Left lung (tissue), 10 donors: ENCODE measurements around the gene SMAD6. TPM values are rescaled to one million over a fixed set of nuclear protein-coding genes. Genes with fewer than 3 reads are reported as not detected.

ENCODE experiments used
- ATAC-seq: fragments of 200-7000 bp; cut with Tn5 transposase; one replicate; pipeline ENCODE4 v1.9.1; 2020; ENCODE audit warnings: moderate library complexity
- DNase-seq, 4 donors: peaks; one replicate each; pipeline ENCODE4 v3.0.0-alpha.2; 2013 to 2020
- H3K27ac ChIP-seq, 2 donors: fragments of 200-600 bp; sonication (generic) in 1 of 2; one replicate each; pipeline versions ENCODE4 v1.5.0 to v1.8.0; 2020 to 2021
- H3K27me3 ChIP-seq, 2 donors: fragments of 200-600 bp; sonication (generic) in 1 of 2; one replicate each; pipeline versions ENCODE4 v1.5.0 to v1.8.0; 2020 to 2021
- H3K36me3 ChIP-seq, 2 donors: fragments of 200-600 bp; sonication (generic) in 1 of 2; one replicate each; pipeline versions ENCODE4 v1.5.0 to v1.8.0; 2020 to 2021
- H3K4me1 ChIP-seq, 2 donors: fragments of 200-600 bp; one replicate each; pipeline ENCODE4 v1.8.0; 2021
- H3K4me3 ChIP-seq, 2 donors: fragments of 200-600 bp; sonication (generic) in 1 of 2; one replicate each; pipeline versions ENCODE4 v1.5.0 to v1.8.0; 2020 to 2021; ENCODE audit warnings: mild to moderate bottlenecking in 1 of 2
- H3K9me3 ChIP-seq, 2 donors: fragments of 200-600 bp; sonication (generic) in 1 of 2; one replicate each; pipeline versions ENCODE4 v1.5.0 to v1.8.0; 2020 to 2021
- intact Hi-C, 2 donors: fragments of 100-400 bp; cut with DNase I; formaldehyde crosslinking; loops; one replicate each; pipeline versions ENCODE4 v1.11.2 to v1.14.2; 2022
- polyA plus RNA-seq, 6 donors: library from polyadenylated mRNA; unstranded; fragments of 120-200 nt; gene quantifications; one replicate each; pipeline ENCODE4 v1.2.1, GENCODE V29; 2013; ENCODE audit not compliant: insufficient read length in 6 of 6
- total RNA-seq, 2 donors: library from RNA; stranded (reverse); fragmentation: NEBNext Ultra II Directional; extraction: Animal tissue kit (Norgen Biotek cat#: 25700); gene quantifications; one replicate each; pipeline ENCODE4 v1.2.1, GENCODE V29; 2021
- TF ChIP-seq, protein P1 (sequence below), 2 donors: fragments of 200-600 bp; sonication (generic) in 1 of 2; IDR thresholded peaks; one replicate each; pipeline versions ENCODE4 v1.5.0 to v1.8.0; 2021; ENCODE audit warnings: antibody characterized with exemption in 2 of 2
- donor health status: DM: no; HTN: yes; CAD: no.
- donor health status: DM: no; HTN: no; CAD: no.

Gene SMAD6
- total and polyA plus RNA-seq, 8 donors, result 25.0 to 110 (median 32.0) TPM

DNA sequence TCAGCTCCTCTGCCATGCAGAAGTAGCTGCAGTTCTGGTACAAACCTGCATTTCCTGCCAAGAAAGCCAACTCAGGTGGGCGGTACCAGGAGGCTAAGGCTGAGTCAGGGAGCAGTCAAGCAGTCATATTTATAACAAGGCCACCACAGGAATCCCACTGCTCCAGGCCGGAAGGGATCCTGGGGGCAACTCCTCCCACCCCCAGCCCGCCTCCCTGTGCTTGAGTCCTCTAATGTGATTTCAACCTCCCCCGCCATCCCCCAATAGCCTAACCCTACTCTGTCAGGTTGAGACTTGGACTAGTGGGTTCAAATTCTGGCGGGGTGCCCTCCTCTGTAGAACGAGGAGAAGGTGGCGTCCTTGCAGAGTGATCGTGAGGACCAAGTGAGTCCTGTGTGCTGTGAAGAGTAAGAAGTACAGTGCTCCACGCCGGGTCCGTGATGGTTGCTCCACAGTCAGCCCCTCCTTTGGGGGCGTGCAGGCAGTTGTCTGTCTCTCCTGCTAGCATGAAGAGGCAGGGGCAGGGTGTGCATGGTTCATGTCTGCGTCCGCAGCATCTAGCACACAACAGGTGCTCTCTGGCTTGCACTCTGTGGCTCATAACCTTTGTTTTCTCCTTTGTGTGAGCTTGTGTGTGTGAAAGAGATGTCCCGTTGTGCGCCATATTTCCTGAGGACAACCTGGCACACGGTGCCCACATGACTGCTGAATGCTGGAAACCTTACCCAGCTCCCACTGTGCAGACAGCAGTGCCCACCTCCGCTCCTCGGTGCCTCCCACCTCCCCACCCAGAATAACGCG lies 78.3 kb downstream of the SMAD6 start:
- peaks cover 0 to 1% of the 10 kb centered on the region in 2 donors for H3K4me1 ChIP-seq
- no peaks in the 10 kb centered on the region for H3K27me3 ChIP-seq
- no peak for ATAC-seq
- peaks cover 0 to 12% of the 10 kb centered on the region in 2 donors for H3K36me3 ChIP-seq
- H3K4me3 ChIP-seq, result no peak overlapping the region
- TF ChIP-seq, protein P1, sequence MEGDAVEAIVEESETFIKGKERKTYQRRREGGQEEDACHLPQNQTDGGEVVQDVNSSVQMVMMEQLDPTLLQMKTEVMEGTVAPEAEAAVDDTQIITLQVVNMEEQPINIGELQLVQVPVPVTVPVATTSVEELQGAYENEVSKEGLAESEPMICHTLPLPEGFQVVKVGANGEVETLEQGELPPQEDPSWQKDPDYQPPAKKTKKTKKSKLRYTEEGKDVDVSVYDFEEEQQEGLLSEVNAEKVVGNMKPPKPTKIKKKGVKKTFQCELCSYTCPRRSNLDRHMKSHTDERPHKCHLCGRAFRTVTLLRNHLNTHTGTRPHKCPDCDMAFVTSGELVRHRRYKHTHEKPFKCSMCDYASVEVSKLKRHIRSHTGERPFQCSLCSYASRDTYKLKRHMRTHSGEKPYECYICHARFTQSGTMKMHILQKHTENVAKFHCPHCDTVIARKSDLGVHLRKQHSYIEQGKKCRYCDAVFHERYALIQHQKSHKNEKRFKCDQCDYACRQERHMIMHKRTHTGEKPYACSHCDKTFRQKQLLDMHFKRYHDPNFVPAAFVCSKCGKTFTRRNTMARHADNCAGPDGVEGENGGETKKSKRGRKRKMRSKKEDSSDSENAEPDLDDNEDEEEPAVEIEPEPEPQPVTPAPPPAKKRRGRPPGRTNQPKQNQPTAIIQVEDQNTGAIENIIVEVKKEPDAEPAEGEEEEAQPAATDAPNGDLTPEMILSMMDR (IDR thresholded peaks at IDR 0.05), result no peak
- no peaks in the 10 kb centered on the region for H3K9me3 ChIP-seq
- intact Hi-C loops, result loop anchor here in 1 of 2 donors (10.0 kb wide), 1 partner anchor 64 kb away; no protein-coding TSS in a partner anchor
- no peak overlapping the region for H3K27ac ChIP-seq
- no peak for DNase-seq

DNA sequence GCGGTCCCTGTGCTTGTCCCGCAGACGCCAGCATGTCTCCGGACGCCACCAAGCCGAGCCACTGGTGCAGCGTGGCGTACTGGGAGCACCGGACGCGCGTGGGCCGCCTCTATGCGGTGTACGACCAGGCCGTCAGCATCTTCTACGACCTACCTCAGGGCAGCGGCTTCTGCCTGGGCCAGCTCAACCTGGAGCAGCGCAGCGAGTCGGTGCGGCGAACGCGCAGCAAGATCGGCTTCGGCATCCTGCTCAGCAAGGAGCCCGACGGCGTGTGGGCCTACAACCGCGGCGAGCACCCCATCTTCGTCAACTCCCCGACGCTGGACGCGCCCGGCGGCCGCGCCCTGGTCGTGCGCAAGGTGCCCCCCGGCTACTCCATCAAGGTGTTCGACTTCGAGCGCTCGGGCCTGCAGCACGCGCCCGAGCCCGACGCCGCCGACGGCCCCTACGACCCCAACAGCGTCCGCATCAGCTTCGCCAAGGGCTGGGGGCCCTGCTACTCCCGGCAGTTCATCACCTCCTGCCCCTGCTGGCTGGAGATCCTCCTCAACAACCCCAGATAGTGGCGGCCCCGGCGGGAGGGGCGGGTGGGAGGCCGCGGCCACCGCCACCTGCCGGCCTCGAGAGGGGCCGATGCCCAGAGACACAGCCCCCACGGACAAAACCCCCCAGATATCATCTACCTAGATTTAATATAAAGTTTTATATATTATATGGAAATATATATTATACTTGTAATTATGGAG lies 79.1 kb downstream of the SMAD6 start:
- Histone ChIP-seq H3K4me1 (no peaks in the 10 kb centered on the region), H3K27ac (no peak overlapping the region), H3K36me3 (peaks cover 0 to 12% of the 10 kb centered on the region in 2 donors), H3K27me3 (no peaks in the 10 kb centered on the region), H3K9me3 (no peaks in the 10 kb centered on the region), H3K4me3 (no peak overlapping the region)
- ATAC-seq, result no peak
- peak in 1 of 4 donors; percentile 76 for DNase-seq
- TF ChIP-seq, protein P1 (IDR thresholded peaks at IDR 0.05), result no peak
- intact Hi-C loops, result loop anchor here in 1 of 2 donors (10.0 kb wide), 1 partner anchor 64 kb away; no protein-coding TSS in a partner anchor

- TF ChIP-seq, protein P1 (IDR thresholded peaks at IDR 0.05), result no peak
- no peaks in the 10 kb centered on the region for H3K27me3 ChIP-seq
- no peak for DNase-seq
- no peaks in the 10 kb centered on the region for H3K4me1 ChIP-seq
- ATAC-seq, result no peak
- no peak overlapping the region for H3K27ac ChIP-seq
- no peak overlapping the region for H3K4me3 ChIP-seq
- no peaks in the 10 kb centered on the region for H3K9me3 ChIP-seq
- intact Hi-C loops, result loop anchor here in 1 of 2 donors (10.0 kb wide), 1 partner anchor 62 kb away; no protein-coding TSS in a partner anchor
- H3K36me3 ChIP-seq, result peaks cover 0 to 12% of the 10 kb centered on the region in 2 donors
Measured at GRCh38 chr15:66782785-66783184, 80.7 kb downstream of the SMAD6 start.

- no peak for DNase-seq
- H3K36me3 ChIP-seq, result peaks cover 0 to 12% of the 10 kb centered on the region in 2 donors
- H3K9me3 ChIP-seq, result no peaks in the 10 kb centered on the region
- H3K4me1 ChIP-seq, result no peaks in the 10 kb centered on the region
- H3K4me3 ChIP-seq, result no peak overlapping the region
- TF ChIP-seq, protein P1 (IDR thresholded peaks at IDR 0.05), result no peak
- ATAC-seq, result no peak
- intact Hi-C loops, result loop anchor here in 1 of 2 donors (10.0 kb wide), 1 partner anchor 61 kb away; no protein-coding TSS in a partner anchor
- H3K27ac ChIP-seq, result no peak overlapping the region
- H3K27me3 ChIP-seq, result no peaks in the 10 kb centered on the region
Measured at GRCh38 chr15:66783314-66783713, 81.3 kb downstream of the SMAD6 start.

GRCh38 chr15:66783725-66784124 lies 81.7 kb downstream of the SMAD6 start:
- intact Hi-C loops, result loop anchor here in 1 of 2 donors (10.0 kb wide), 1 partner anchor 61 kb away; no protein-coding TSS in a partner anchor
- H3K27ac ChIP-seq, result no peak overlapping the region
- no peaks in the 10 kb centered on the region for H3K9me3 ChIP-seq
- no peak for ATAC-seq
- H3K4me1 ChIP-seq, result no peaks in the 10 kb centered on the region
- H3K4me3 ChIP-seq, result no peak overlapping the region
- DNase-seq, result no peak
- TF ChIP-seq, protein P1 (IDR thresholded peaks at IDR 0.05), result no peak
- no peaks in the 10 kb centered on the region for H3K27me3 ChIP-seq
- peaks cover 0 to 12% of the 10 kb centered on the region in 2 donors for H3K36me3 ChIP-seq
